RWPE2 (cell line): Measurements from ENCODE around the gene HECW1.

Experiments
- ATAC-seq: fragments of 200-7000 bp; cut with Tn5 transposase; 3 replicates; pipeline ENCODE4 v1.9.1; 2021; ENCODE audit warnings: low read depth
- DNase-seq: peaks from one replicate; pipeline ENCODE4 v3.0.0-alpha.2; 2020; ENCODE audit warnings: low spot score
- H3K27ac ChIP-seq: fragments of 450-650 bp; 2 replicates; pipeline ENCODE4 v1.5.1; 2017; ENCODE audit warnings: mild to moderate bottlenecking; ENCODE audit not compliant: poor library complexity, severe bottlenecking
- H3K27me3 ChIP-seq: fragments of 250-450 bp; sonication (Bioruptor Pico); 2 replicates; pipeline ENCODE4 v1.5.1; 2021; ENCODE audit warnings: mild to moderate bottlenecking, moderate library complexity; ENCODE audit not compliant: insufficient read depth, poor library complexity, severe bottlenecking
- H3K36me3 ChIP-seq: fragments of 250-450 bp; sonication (Bioruptor Pico); 2 replicates; pipeline ENCODE4 v1.5.1; 2020; ENCODE audit warnings: low read depth, mild to moderate bottlenecking, moderate library complexity
- H3K4me1 ChIP-seq: fragments of 250-450 bp; sonication (Bioruptor Pico); 2 replicates; pipeline ENCODE4 v1.5.1; 2021; ENCODE audit warnings: mild to moderate bottlenecking, moderate library complexity; ENCODE audit not compliant: insufficient read depth, poor library complexity, severe bottlenecking
- H3K4me3 ChIP-seq: fragments of 250-450 bp; sonication (Bioruptor Pico); 2 replicates; pipeline ENCODE4 v1.5.1; 2021; ENCODE audit warnings: mild to moderate bottlenecking, moderate library complexity; ENCODE audit not compliant: severe bottlenecking
- H3K9me3 ChIP-seq: fragments of 250-450 bp; sonication (Bioruptor Pico); 2 replicates; pipeline ENCODE4 v1.5.1; 2021; ENCODE audit warnings: mild to moderate bottlenecking, moderate library complexity; ENCODE audit not compliant: severe bottlenecking
- CTCF ChIP-seq: fragments of 450-650 bp; IDR thresholded peaks from one replicate; pipeline ENCODE4 v1.5.1; 2017; ENCODE audit warnings: mild to moderate bottlenecking, moderate library complexity; ENCODE audit not compliant: poor library complexity, severe bottlenecking

The HECW1 gene

GRCh38 chr7:43600056-43600455 is 487.6 kb downstream of the HECW1 start:
- H3K27ac ChIP-seq: no peak overlapping the region
- ATAC-seq: no peak

GRCh38 chr7:43602256-43602655 is 489.8 kb downstream of the HECW1 start:
- ATAC-seq (no peak), DNase-seq (no peak)
- Histone ChIP-seq H3K4me1 (no peaks in the 10 kb centered on the region), H3K27me3 (no peaks in the 10 kb centered on the region), H3K27ac (peak overlapping the region; percentile 1), H3K9me3 (no peaks in the 10 kb centered on the region), H3K36me3 (peaks cover 100% of the 10 kb centered on the region), H3K4me3 (no peak overlapping the region)
- no peak for TF ChIP-seq CTCF

More at GRCh38 chr7:43600056-43600455, 487.6 kb downstream of the HECW1 start:
- no peaks in the 10 kb centered on the region for H3K9me3 ChIP-seq
- H3K4me1 ChIP-seq: peaks cover 11% of the 10 kb centered on the region
- DNase-seq: no peak
- peaks cover 99% of the 10 kb centered on the region for H3K36me3 ChIP-seq
- no peak overlapping the region for H3K4me3 ChIP-seq
- no peaks in the 10 kb centered on the region for H3K27me3 ChIP-seq
- TF ChIP-seq CTCF: no peak

GRCh38 chr7:43604251-43604650 is 491.8 kb downstream of the HECW1 start:
- Histone ChIP-seq H3K27me3 (no peaks in the 10 kb centered on the region), H3K36me3 (peaks cover 100% of the 10 kb centered on the region), H3K9me3 (no peaks in the 10 kb centered on the region), H3K4me3 (no peak overlapping the region), H3K27ac (no peak overlapping the region), H3K4me1 (peaks cover 7% of the 10 kb centered on the region)
- no peak for TF ChIP-seq CTCF
- ATAC-seq: no peak
- no peak for DNase-seq

- no peak for TF ChIP-seq CTCF
- Histone ChIP-seq H3K27me3 (no peaks in the 10 kb centered on the region), H3K4me3 (no peak overlapping the region), H3K9me3 (no peaks in the 10 kb centered on the region), H3K4me1 (peaks cover 7% of the 10 kb centered on the region), H3K27ac (no peak overlapping the region), H3K36me3 (peaks cover 99% of the 10 kb centered on the region)
- DNase-seq: no peak
- ATAC-seq: no peak
Measured at GRCh38 chr7:43609097-43609496, 496.6 kb downstream of the HECW1 start.

GRCh38 chr7:43612128-43612527 is 499.7 kb downstream of the HECW1 start:
- Histone ChIP-seq H3K27ac (no peak overlapping the region), H3K36me3 (peaks cover 99% of the 10 kb centered on the region), H3K4me3 (no peak overlapping the region), H3K4me1 (peaks cover 7% of the 10 kb centered on the region), H3K27me3 (no peaks in the 10 kb centered on the region), H3K9me3 (no peaks in the 10 kb centered on the region)
- no peak for TF ChIP-seq CTCF
- no peak for ATAC-seq
- no peak for DNase-seq
